ENCODE data around the gene CPA1.

The CPA1 gene

DNA sequence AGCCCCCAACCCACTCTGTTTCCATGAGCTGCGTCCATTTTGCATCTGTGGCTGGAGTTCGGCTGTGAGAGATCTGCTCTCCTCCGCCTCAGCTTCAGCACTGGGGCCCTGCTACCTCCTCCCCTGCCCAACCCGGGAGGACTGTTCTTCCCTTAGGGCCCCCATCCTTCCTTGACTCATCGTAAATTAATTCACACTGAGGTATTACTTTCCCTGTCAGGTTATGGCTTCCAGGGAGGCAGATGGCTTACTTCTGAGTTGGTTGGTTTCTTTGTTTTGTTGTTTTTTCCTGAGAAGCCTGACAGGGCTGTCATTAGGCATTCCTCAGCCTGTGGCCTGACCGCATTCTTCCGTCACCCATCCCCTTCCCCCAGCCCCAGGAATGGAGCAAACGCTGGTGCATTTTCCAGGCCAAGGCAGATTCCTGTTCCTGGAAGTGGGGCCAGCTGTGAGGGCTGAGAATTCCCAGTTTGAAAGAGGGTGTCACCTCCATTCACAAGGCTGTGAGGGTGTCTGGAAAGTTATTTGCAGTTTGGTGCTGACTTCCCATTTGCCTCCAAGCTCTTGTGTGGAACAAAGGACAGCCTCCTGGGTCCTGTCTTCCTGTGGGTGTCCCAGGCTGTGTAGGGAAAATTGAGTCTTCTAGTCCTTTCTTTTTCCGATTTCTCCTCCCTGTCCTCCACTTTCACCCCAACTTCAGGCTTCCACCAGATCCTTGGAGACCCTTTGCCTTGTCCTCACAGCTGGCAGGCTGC, 24.0 kb upstream of the CPA1 start:
- peak; percentile 99 for DNase-seq

DNA sequence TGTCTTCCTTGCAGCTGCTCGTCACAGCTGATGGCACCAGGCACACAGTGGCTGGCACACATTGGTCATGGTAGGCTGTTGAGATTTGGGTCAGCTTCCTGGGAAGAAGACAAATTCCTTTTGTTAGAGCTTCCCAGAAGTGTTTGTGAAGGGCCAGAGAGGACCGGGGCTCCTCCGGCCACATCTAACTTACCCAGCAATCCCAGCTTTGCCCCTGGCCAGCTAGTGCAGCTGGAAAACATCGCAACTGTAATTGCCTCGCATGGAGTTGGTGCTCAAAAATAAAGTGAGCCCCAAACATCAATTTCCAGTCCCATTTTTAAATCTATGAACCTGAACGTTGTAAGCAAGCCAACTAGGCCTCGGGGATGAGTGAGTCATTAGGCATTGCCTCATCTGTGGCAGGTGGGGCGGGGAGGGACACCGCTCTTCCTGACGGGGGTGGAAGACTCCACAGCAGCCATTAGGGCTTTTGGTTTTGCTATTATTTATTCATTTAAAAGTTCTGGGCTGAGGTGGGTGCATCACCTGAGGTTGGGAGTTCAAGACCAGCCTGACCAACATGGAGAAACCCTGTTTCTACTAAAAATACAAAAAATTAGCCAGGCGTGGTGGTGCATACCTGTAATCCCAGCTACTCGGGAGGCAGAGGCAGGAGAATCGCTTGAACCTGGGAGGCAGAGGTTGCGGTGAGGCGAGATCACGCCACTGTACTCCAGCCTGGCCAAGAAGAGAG, 23.2 kb upstream of the CPA1 start:
- DNase-seq, result peak; percentile 76

DNA sequence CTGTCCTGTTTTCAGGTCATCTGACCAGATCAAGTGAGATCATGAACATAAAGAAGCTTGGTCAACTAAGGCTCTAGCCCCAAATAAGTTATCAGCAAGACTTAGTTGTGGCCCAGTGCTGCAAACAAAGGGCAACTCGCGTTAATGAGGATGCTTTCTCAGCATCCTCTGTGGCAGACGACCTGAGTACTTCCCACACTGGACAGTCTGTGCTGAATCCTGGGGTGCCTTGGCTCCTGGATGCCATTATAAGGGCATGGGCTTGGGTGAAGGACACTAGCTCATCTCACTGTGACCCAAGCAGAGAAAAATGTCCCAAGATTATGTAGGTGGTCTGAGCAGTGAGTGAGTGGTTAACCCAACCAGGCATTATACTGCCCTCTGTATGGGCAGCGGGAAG, 21.8 kb upstream of the CPA1 start:
- no peak for DNase-seq

- no peak for DNase-seq
Measured at GRCh38 chr7:130359276-130359857, 20.9 kb upstream of the CPA1 start.

DNA sequence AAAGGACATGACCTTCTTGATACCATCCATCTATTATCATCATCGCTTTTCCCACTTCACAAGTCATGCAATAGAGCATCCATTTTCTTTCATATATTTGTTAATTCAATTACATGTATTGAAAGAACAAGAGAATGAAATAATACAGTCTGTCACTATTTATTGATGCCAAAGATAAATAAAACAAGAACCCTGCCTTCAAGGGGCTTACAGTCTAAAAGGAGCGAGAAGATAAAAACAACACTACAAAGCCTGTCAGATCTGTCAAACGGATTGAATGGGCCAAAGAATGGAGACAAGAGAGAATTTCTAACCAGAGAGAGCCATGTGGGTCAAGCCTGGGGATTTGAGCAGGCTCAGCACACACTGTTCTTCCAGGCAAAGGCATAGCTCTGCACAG, 19.8 kb upstream of the CPA1 start:
- no peak for DNase-seq

GRCh38 chr7:130361681-130362080, 18.6 kb upstream of the CPA1 start:
- no peak for DNase-seq

DNA sequence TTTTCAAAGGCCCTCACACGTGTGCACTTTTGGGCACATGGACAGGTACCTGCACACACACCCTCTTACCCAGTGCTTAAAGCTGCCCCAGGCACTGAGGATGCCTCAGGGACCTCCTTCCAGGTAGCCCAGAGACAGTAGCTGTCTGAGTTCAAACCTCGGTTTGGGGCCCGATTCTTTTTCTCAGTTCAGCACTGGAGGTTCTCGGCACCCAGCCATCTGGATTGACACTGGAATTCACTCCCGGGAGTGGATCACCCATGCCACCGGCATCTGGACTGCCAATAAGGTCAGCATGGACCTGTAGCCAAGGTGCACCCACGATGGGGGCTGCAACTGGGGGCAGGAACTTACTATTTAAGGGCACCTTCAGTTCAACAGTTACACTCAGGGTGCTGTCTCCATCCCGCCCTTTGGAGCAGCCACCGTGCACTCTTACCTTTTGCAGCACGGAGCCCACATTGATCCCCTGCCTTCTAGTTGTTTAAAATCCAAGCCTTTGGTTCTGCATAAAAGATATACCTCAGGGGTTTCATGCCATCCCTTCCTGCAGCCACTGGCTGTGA, 18.0 kb upstream of the CPA1 start:
- DNase-seq, result no peak

GRCh38 chr7:130363026-130363847, 17.1 kb upstream of the CPA1 start:
- peak; percentile 97 for DNase-seq

DNA sequence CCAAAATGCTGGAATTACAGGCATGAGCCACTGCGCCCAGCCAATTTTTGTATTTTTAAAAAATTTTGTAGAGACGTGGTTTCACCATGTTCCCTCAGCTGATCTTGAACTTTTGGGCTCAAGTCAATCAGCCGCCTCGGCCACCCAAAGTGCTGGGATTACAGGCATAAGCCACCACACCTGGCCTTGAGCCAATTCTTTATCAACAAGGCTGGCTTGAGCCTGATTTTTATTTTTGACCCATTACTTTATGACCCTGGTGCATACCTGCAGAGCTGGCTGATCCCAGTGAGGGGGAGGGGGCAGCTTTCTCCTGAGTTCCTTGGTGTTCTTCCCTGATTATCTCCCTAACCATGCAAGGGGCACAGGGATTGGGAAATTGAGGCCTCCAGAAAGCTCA, 15.8 kb upstream of the CPA1 start:
- no peak for DNase-seq

- peak; percentile 41 for DNase-seq
Measured at GRCh38 chr7:130365088-130365487, 15.2 kb upstream of the CPA1 start.

DNA sequence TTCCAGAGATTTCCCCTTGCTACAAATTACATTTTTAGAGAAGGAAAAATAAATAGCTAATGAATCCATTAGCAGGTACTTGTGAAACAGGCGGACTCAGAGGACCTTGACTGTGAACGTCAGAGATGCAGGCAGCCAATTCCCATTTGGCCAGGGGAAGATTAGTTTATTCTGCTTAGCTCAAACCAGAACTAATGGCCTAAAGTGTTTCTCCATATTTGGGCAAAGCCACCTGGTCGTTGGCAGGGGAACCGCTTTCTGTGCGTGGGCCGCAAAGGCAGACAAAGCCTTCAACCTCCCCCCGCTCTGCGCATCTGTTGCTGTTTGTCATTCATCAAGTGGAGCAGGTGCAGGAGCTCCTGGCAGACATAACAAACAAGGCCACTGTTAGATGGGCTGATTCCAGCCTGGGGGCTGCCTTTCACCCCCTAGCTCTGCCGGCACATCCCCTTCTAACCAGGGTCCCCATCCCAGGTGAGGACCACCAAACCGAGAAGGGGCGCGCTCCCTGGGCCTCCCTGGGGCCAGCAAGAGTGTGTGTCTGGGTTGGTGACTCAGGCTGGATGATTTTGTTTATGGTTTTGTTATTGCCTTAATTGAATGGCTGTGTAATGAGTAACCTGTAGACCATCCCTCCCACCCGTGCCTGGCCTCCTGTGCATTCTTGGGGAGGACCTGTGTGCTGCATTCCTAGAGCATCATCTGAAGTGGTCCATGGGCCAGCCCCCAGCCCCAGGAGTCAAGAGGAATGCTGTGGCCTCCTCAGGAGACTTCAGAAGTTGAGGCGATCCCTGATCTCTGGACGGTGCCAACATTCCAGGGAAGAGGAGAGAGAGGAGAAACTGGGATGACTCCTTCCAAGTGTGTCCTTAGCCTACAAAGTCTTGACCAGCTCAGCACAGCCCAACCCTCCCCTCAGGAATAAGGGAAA, 14.5 kb upstream of the CPA1 start:
- peak; percentile 96 for DNase-seq

DNA sequence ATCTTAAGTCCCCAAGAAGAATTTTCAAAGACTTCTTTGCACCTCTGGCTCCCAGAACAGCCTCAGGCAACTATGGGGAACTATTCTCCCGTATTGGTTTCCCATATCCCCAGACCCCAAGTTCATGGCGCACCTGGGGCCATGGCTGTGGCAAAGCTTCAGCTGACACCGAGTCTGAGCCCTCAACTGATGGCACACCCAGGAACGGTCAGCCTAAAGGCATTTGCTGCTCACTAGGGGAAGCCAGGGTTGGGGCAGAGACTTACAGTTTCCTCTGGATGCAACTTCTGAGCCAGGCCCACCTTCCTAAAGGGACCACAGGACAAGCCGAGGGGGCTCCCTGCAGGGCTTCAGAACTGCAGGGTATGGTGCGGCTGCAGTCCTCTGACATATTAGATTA, 13.7 kb upstream of the CPA1 start:
- DNase-seq, result no peak

DNA sequence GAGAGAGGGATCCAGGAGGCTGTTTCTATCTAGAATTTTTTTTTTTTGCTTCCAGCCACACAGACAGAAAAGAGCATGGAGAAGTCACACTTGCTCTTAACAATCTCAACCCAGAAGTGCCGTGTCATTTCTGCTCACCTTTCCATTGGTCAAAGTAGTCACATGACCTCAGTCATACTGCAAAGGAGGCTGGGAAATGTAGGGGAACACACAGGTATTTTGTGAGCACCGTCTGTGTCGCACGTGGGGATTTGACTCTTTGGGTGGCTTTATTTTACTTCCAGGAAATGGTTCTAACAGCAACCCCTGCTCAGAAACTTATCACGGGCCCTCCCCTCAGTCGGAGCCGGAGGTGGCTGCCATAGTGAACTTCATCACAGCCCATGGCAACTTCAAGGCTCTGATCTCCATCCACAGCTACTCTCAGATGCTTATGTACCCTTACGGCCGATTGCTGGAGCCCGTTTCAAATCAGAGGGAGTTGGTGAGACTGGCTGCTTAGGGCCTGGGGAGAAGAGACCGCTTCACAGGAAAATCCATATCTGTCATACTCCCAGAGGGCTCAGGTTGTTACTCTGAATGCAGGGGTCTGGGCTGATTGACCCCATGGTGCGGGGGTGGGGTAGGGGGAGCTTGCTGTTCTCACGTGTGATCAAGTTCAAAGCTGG, 13.1 kb upstream of the CPA1 start:
- no peak for DNase-seq

- DNase-seq, result no peak
Measured at GRCh38 chr7:130367836-130368746, 12.2 kb upstream of the CPA1 start.

DNA sequence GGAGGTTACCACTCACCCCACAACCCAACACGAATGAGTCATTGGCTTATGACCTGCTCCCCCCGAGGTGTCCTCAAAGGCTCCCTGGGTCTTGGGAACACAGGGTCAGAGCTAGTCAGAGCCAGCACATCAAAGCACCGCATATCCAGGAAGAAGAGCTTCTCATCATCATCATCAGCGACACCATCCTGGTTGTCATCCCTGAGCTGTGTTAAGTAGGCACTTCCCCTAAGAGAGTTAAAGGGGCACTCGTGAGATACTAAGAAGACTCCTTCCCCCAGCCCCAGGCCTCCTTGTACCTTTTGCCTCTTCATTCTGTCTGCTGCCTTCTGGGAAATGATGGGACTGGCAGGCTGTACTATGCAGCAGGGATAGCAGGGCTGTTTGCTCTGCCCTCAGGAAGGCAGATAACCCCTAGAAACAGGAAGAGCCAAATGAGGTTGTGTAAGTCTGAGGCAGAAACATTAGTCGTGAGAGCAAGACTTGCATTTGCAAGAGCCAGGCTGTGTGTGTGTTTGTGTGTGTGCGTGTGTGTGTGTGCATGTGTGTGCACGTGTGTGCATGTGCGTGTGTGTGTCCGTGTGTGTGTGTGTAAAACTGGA, 11.1 kb upstream of the CPA1 start:
- DNase-seq, result peak; percentile 95

- DNase-seq, result peak; percentile 55
Measured at GRCh38 chr7:130369831-130370550, 10.3 kb upstream of the CPA1 start.

DNA sequence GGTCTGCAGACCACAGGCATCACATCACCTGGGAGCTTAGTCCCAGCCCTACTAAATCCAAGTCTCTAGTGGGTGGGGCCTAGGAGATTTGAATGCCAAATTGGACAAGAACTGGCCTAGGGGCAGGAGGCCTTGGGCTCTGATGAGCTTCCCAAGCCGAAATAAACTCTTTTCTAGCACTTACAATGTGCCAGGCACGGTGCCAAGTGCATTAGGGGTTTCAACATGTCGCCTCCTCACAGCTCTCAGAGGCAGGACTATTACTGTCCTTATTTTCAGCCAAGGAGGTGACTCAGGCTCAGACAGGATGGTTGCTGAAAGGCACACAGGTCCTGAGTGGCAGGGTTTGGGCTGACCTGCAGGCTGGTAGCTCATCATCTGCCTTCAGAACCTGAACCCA, 9.2 kb upstream of the CPA1 start:
- peak; percentile 62 for DNase-seq

DNA sequence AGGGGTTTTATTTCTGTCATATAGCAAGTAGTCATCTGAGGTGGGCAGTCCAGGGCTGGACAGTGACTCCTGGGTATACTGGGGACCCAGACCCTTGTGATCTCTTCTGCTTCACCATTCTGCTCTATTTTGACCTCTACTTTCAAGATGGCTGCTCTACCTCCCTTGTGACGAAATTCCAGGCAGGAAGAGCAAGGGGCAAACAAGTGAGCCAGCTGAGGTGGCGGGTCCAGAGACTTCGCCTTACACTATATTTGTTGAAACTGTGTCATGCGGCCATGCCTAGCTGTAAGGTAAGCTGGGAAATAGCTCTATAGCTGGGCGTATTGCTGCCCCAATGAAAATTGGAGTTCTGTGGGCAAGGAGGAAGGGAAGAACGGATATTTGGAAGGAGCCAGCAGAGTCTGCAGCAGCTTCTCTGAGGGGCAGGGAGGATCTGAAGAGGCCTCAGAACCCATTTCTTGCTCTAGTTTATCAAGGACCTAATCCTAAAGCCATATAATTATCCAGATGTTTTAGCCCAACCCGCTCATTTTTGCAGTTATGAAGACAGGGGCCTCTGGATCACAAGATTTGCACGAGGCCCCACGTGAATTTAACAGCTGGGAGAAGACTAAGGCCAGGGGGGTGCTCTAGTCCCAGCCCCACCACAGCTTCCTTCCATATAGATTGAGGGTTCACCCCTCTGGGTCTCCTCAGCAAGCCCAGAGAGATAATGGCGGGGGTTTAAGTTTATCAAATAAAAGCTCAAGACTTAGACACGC, 7.7 kb upstream of the CPA1 start:
- no peak for DNase-seq
